HEK293 (cell line): ENCODE measurements around the gene APPL2.

Experiments used
- CTCF ChIA-PET: fragments of 350-600 bp; formaldehyde crosslinking; extraction: SDS; loops from one replicate; lab custom pipeline; 2021; ENCODE audit warnings: antibody characterized with exemption; lab: Yijun Ruan, JAX
- POLR2A ChIA-PET: fragments of 300-600 bp; formaldehyde crosslinking; extraction: SDS; loops from one replicate; lab custom pipeline; 2020; ENCODE audit warnings: antibody characterized with exemption, inconsistent platforms; lab: Yijun Ruan, JAX
- H3K27ac ChIP-seq: fragments of 200-500 bp; sonication (Bioruptor generic); 2 replicates; pipeline ENCODE4 v1.5.1; 2014; ENCODE audit warnings: low read depth, low read length, control low read depth, inconsistent platforms; ENCODE audit errors: extremely low read depth
- H3K36me3 ChIP-seq, 2 experiments: fragments of 200-500 bp in 1 of 2; sonication (Bioruptor generic) in 1 of 2; 1 replicate in 1 of 2; 2 replicates in 1 of 2; pipeline ENCODE4 v1.5.1; 2014 to 2017; ENCODE audit warnings: inconsistent platforms in 2 of 2, low read length in 2 of 2; ENCODE audit not compliant: control insufficient read depth in 2 of 2, insufficient read depth in 1 of 2
- H3K4me1 ChIP-seq: fragments of 200-500 bp; sonication (Bioruptor generic); 2 replicates; pipeline ENCODE4 v1.5.1; 2014; ENCODE audit warnings: mild to moderate bottlenecking, low read length, inconsistent platforms; ENCODE audit not compliant: control insufficient read depth, insufficient read depth
- H3K4me3 ChIP-seq: 2 replicates; pipeline ENCODE4 v1.5.1; 2011; ENCODE audit warnings: low read depth, mild to moderate bottlenecking, control low read depth, low read length, moderate library complexity
- H3K9me3 ChIP-seq: fragments of 200-500 bp; sonication (Bioruptor generic); 2 replicates; pipeline ENCODE4 v1.5.1; 2014; ENCODE audit warnings: low read depth, low read length, inconsistent platforms; ENCODE audit not compliant: control insufficient read depth, insufficient read depth
- MYNN ChIP-seq: fragments of 450-650 bp; formaldehyde crosslinking; IDR thresholded peaks from 2 replicates; pipeline ENCODE4 v1.5.1; 2016; ENCODE audit warnings: missing biosample characterization, missing genetic modification characterization, borderline replicate concordance
- ZNF10 ChIP-seq: fragments of 450-650 bp; formaldehyde crosslinking; IDR thresholded peaks from 2 replicates; pipeline ENCODE4 v1.5.1; 2017; ENCODE audit warnings: missing biosample characterization, missing genetic modification characterization
- ZNF23 ChIP-seq: fragments of 450-650 bp; formaldehyde crosslinking; IDR thresholded peaks from 2 replicates; pipeline ENCODE4 v1.5.1; 2016; ENCODE audit warnings: missing biosample characterization, missing genetic modification characterization, borderline replicate concordance
- ZNF335 ChIP-seq: fragments of 450-650 bp; formaldehyde crosslinking; conservative IDR thresholded peaks from 2 replicates; pipeline ENCODE4 v1.5.1; 2016; ENCODE audit warnings: missing biosample characterization, missing genetic modification characterization
- ZNF350 ChIP-seq: fragments of 450-650 bp; formaldehyde crosslinking; IDR thresholded peaks from 2 replicates; pipeline ENCODE4 v1.5.0; 2017; ENCODE audit warnings: missing biosample characterization, mild to moderate bottlenecking, missing genetic modification characterization
- ZNF558 ChIP-seq: fragments of 450-650 bp; formaldehyde crosslinking; IDR thresholded peaks from 2 replicates; pipeline ENCODE4 v1.5.1; 2016; ENCODE audit warnings: missing biosample characterization, missing genetic modification characterization
- ZNF621 ChIP-seq: fragments of 450-650 bp; formaldehyde crosslinking; IDR thresholded peaks from 2 replicates; pipeline ENCODE4 v1.5.1; 2017; ENCODE audit warnings: missing biosample characterization, missing genetic modification characterization
- ZNF626 ChIP-seq: fragments of 450-650 bp; sonication (Bioruptor Pico); formaldehyde crosslinking; IDR thresholded peaks from 2 replicates; pipeline ENCODE4 v1.5.1; 2018; ENCODE audit warnings: missing biosample characterization, missing genetic modification characterization, inconsistent platforms
- TF ChIP-seq, protein P1 (sequence below): fragments of 450-650 bp; IDR thresholded peaks from 2 replicates; pipeline ENCODE4 v1.5.1; 2018; ENCODE audit warnings: missing biosample characterization, mild to moderate bottlenecking, missing genetic modification characterization
- TF ChIP-seq, protein P2 (sequence below): fragments of 450-650 bp; formaldehyde crosslinking; IDR thresholded peaks from 2 replicates; pipeline ENCODE4 v1.5.1; 2016; ENCODE audit warnings: missing biosample characterization, missing genetic modification characterization
- TF ChIP-seq, protein P3 (sequence below): fragments of 450-650 bp; formaldehyde crosslinking; IDR thresholded peaks from 2 replicates; pipeline ENCODE4 v1.5.1; 2017; ENCODE audit warnings: missing biosample characterization, missing genetic modification characterization
- TF ChIP-seq, protein P4 (sequence below): fragments of 450-650 bp; formaldehyde crosslinking; IDR thresholded peaks from 2 replicates; pipeline ENCODE4 v1.5.1; 2016; ENCODE audit warnings: missing biosample characterization, missing genetic modification characterization, borderline replicate concordance
- TF ChIP-seq, protein P5 (sequence below): fragments of 450-650 bp; formaldehyde crosslinking; conservative IDR thresholded peaks from 2 replicates; pipeline ENCODE4 v1.5.1; 2016; ENCODE audit warnings: low read depth, missing biosample characterization, missing genetic modification characterization

Gene APPL2

DNA sequence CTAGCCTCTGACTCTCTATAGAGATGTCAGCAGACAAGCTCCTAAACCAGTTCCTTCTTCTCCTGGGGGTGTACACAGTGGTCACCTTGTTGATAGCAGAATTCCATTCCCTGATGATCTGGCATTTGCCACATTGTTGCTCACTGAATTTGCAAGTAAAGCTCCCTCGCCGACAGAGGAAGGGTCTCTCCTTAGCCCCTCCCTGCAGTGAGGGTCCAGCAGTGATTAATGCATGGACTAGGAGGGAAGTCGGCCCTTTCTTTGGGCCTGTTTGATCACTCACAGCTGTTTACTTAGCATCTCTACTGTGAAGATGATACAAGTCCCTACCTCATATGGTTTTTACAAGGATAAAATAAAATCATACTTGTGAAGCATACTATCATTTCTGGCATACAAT, 23.3 kb upstream of the APPL2 start:
- no peaks in the 10 kb centered on the region for H3K36me3 ChIP-seq
- no peak overlapping the region for H3K4me3 ChIP-seq
- H3K9me3 ChIP-seq, result no peaks in the 10 kb centered on the region
- no peaks in the 10 kb centered on the region for H3K4me1 ChIP-seq
- TF ChIP-seq ZNF10 (tag by site-specific recombination) (no peak), ZNF350 (tag by site-specific recombination) (no peak), ZNF23 (tag by site-specific recombination) (no peak), ZNF335 (tag by site-specific recombination) (no peak), MYNN (no peak), ZNF558 (tag by site-specific recombination) (no peak), ZNF621 (tag by site-specific recombination) (no peak), ZNF626 (tag by site-specific recombination) (no peak)
- TF ChIP-seq, protein P1, sequence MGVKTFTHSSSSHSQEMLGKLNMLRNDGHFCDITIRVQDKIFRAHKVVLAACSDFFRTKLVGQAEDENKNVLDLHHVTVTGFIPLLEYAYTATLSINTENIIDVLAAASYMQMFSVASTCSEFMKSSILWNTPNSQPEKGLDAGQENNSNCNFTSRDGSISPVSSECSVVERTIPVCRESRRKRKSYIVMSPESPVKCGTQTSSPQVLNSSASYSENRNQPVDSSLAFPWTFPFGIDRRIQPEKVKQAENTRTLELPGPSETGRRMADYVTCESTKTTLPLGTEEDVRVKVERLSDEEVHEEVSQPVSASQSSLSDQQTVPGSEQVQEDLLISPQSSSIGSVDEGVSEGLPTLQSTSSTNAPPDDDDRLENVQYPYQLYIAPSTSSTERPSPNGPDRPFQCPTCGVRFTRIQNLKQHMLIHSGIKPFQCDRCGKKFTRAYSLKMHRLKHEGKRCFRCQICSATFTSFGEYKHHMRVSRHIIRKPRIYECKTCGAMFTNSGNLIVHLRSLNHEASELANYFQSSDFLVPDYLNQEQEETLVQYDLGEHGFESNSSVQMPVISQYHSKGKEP (tag by site-specific recombination), result no peak
- TF ChIP-seq, protein P2, sequence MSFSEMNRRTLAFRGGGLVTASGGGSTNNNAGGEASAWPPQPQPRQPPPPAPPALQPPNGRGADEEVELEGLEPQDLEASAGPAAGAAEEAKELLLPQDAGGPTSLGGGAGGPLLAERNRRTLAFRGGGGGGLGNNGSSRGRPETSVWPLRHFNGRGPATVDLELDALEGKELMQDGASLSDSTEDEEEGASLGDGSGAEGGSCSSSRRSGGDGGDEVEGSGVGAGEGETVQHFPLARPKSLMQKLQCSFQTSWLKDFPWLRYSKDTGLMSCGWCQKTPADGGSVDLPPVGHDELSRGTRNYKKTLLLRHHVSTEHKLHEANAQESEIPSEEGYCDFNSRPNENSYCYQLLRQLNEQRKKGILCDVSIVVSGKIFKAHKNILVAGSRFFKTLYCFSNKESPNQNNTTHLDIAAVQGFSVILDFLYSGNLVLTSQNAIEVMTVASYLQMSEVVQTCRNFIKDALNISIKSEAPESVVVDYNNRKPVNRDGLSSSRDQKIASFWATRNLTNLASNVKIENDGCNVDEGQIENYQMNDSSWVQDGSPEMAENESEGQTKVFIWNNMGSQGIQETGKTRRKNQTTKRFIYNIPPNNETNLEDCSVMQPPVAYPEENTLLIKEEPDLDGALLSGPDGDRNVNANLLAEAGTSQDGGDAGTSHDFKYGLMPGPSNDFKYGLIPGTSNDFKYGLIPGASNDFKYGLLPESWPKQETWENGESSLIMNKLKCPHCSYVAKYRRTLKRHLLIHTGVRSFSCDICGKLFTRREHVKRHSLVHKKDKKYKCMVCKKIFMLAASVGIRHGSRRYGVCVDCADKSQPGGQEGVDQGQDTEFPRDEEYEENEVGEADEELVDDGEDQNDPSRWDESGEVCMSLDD (tag by site-specific recombination), result no peak
- TF ChIP-seq, protein P3, sequence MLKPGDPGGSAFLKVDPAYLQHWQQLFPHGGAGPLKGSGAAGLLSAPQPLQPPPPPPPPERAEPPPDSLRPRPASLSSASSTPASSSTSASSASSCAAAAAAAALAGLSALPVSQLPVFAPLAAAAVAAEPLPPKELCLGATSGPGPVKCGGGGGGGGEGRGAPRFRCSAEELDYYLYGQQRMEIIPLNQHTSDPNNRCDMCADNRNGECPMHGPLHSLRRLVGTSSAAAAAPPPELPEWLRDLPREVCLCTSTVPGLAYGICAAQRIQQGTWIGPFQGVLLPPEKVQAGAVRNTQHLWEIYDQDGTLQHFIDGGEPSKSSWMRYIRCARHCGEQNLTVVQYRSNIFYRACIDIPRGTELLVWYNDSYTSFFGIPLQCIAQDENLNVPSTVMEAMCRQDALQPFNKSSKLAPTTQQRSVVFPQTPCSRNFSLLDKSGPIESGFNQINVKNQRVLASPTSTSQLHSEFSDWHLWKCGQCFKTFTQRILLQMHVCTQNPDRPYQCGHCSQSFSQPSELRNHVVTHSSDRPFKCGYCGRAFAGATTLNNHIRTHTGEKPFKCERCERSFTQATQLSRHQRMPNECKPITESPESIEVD, result no peak
- TF ChIP-seq, protein P4, sequence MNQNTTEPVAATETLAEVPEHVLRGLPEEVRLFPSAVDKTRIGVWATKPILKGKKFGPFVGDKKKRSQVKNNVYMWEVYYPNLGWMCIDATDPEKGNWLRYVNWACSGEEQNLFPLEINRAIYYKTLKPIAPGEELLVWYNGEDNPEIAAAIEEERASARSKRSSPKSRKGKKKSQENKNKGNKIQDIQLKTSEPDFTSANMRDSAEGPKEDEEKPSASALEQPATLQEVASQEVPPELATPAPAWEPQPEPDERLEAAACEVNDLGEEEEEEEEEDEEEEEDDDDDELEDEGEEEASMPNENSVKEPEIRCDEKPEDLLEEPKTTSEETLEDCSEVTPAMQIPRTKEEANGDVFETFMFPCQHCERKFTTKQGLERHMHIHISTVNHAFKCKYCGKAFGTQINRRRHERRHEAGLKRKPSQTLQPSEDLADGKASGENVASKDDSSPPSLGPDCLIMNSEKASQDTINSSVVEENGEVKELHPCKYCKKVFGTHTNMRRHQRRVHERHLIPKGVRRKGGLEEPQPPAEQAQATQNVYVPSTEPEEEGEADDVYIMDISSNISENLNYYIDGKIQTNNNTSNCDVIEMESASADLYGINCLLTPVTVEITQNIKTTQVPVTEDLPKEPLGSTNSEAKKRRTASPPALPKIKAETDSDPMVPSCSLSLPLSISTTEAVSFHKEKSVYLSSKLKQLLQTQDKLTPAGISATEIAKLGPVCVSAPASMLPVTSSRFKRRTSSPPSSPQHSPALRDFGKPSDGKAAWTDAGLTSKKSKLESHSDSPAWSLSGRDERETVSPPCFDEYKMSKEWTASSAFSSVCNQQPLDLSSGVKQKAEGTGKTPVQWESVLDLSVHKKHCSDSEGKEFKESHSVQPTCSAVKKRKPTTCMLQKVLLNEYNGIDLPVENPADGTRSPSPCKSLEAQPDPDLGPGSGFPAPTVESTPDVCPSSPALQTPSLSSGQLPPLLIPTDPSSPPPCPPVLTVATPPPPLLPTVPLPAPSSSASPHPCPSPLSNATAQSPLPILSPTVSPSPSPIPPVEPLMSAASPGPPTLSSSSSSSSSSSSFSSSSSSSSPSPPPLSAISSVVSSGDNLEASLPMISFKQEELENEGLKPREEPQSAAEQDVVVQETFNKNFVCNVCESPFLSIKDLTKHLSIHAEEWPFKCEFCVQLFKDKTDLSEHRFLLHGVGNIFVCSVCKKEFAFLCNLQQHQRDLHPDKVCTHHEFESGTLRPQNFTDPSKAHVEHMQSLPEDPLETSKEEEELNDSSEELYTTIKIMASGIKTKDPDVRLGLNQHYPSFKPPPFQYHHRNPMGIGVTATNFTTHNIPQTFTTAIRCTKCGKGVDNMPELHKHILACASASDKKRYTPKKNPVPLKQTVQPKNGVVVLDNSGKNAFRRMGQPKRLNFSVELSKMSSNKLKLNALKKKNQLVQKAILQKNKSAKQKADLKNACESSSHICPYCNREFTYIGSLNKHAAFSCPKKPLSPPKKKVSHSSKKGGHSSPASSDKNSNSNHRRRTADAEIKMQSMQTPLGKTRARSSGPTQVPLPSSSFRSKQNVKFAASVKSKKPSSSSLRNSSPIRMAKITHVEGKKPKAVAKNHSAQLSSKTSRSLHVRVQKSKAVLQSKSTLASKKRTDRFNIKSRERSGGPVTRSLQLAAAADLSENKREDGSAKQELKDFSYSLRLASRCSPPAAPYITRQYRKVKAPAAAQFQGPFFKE (tag by site-specific recombination), result no peak
- TF ChIP-seq, protein P5, sequence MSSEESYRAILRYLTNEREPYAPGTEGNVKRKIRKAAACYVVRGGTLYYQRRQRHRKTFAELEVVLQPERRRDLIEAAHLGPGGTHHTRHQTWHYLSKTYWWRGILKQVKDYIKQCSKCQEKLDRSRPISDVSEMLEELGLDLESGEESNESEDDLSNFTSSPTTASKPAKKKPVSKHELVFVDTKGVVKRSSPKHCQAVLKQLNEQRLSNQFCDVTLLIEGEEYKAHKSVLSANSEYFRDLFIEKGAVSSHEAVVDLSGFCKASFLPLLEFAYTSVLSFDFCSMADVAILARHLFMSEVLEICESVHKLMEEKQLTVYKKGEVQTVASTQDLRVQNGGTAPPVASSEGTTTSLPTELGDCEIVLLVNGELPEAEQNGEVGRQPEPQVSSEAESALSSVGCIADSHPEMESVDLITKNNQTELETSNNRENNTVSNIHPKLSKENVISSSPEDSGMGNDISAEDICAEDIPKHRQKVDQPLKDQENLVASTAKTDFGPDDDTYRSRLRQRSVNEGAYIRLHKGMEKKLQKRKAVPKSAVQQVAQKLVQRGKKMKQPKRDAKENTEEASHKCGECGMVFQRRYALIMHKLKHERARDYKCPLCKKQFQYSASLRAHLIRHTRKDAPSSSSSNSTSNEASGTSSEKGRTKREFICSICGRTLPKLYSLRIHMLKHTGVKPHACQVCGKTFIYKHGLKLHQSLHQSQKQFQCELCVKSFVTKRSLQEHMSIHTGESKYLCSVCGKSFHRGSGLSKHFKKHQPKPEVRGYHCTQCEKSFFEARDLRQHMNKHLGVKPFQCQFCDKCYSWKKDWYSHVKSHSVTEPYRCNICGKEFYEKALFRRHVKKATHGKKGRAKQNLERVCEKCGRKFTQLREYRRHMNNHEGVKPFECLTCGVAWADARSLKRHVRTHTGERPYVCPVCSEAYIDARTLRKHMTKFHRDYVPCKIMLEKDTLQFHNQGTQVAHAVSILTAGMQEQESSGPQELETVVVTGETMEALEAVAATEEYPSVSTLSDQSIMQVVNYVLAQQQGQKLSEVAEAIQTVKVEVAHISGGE (tag by site-specific recombination), result no peak
- TF ChIP-seq, all 188 proteins: peak for 0
- POLR2A ChIA-PET, result interaction anchor here (0.8 to 1.4 kb wide), 2 partner anchors 23 kb away, joined by 3 to 4 read pairs; partner anchors contain the start of gene APPL2
- CTCF ChIA-PET, result no interaction called here
- no peak overlapping the region for H3K27ac ChIP-seq
